ENCODE data around the gene MACF1.
"Not testable (repeated sequence)": the region's sequence is repeated elsewhere in the genome, so short reads cannot be mapped to it uniquely, and the experiment has no call there.

MACF1 gene

DNA sequence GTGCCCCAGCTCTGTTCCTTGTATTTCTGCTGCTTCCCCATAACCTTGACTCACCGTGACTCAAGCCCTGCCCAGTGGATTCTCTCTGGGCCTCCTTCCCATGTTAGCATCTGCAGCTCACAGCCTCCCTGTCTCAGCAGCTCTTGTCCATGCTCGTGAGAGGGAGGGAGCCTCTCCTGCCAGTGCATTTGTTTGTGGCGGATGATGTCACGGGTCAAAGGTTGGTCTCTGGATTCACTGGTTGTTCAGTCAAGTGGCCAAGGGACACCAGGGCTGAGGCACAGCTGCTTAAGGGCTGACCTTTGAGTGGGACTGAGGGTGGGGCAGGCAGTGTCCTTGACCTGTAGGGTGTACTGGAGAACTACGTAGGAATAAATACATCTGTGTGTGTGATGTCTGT is 314.9 kb downstream of the MACF1 start:
- H3K4me1 ChIP-seq (ENCODE audit: control insufficient read depth, insufficient read depth, low read length); H3K36me3 ChIP-seq (ENCODE audit: control insufficient read depth, insufficient read depth, low read length); H3K27me3 ChIP-seq (ENCODE audit: control insufficient read depth, insufficient read depth, low read length); H3K9ac ChIP-seq (ENCODE audit: low read depth, low read length); H3K9me3 ChIP-seq (ENCODE audit: control insufficient read depth, insufficient read depth, low read length); H3K27ac ChIP-seq (ENCODE audit: low read depth, low read length); H3K4me3 ChIP-seq (ENCODE audit: low read depth, low read length): not testable (repeated sequence)

- H3K9me3 ChIP-seq (ENCODE audit: control insufficient read depth, insufficient read depth, low read length); H3K4me1 ChIP-seq (ENCODE audit: control insufficient read depth, insufficient read depth, low read length); H3K27me3 ChIP-seq (ENCODE audit: control insufficient read depth, insufficient read depth, low read length); H3K9ac ChIP-seq (ENCODE audit: low read depth, low read length); H3K4me3 ChIP-seq (ENCODE audit: low read depth, low read length); H3K27ac ChIP-seq (ENCODE audit: low read depth, low read length); H3K36me3 ChIP-seq (ENCODE audit: control insufficient read depth, insufficient read depth, low read length): not testable (repeated sequence)
Observed at GRCh38 chr1:39522221-39522620, 317.7 kb downstream of the MACF1 start.

GRCh38 chr1:39522661-39523567 is 318.4 kb downstream of the MACF1 start:
- H3K9me3 ChIP-seq (ENCODE audit: control insufficient read depth, insufficient read depth, low read length): no peaks in the 10 kb centered on the region
- H3K27me3 ChIP-seq (ENCODE audit: control insufficient read depth, insufficient read depth, low read length): no peaks in the 10 kb centered on the region
- no peaks in the 10 kb centered on the region for H3K4me1 ChIP-seq (ENCODE audit: control insufficient read depth, insufficient read depth, low read length)
- peaks cover 9% of the 10 kb centered on the region; the same call in 1 of the 2 replicates for H3K36me3 ChIP-seq (ENCODE audit: control insufficient read depth, insufficient read depth, low read length)
- no peak overlapping the region for H3K27ac ChIP-seq (ENCODE audit: low read depth, low read length)
- no peak overlapping the region for H3K4me3 ChIP-seq (ENCODE audit: low read depth, low read length)
- H3K9ac ChIP-seq (ENCODE audit: low read depth, low read length): no peak overlapping the region

DNA sequence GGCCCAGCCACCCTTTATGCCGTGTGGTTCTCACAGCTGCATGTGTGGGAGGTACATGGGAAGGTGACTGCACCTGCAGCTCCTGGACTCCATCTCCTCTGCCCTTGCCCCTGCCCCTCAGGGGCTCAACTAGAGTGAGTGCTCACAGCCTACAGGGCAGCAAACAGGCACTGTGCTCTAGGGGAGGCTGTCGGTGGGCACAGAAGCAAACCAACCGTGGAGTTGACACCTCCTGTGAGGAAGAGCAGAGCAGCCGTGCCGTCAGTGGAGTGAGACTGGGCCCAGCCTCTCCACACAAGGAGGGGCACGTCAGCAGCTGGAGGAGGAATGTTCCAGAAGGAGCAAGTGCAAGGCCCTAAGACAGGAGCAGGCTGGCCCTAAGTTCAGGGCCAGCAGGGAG is 319.7 kb downstream of the MACF1 start:
- Histone ChIP-seq H3K27me3 (ENCODE audit: control insufficient read depth, insufficient read depth, low read length) (no peaks in the 10 kb centered on the region), H3K9me3 (ENCODE audit: control insufficient read depth, insufficient read depth, low read length) (no peaks in the 10 kb centered on the region), H3K9ac (ENCODE audit: low read depth, low read length) (no peak overlapping the region), H3K36me3 (ENCODE audit: control insufficient read depth, insufficient read depth, low read length) (peaks cover 21% of the 10 kb centered on the region), H3K4me3 (ENCODE audit: low read depth, low read length) (no peak overlapping the region), H3K4me1 (ENCODE audit: control insufficient read depth, insufficient read depth, low read length) (no peaks in the 10 kb centered on the region), H3K27ac (ENCODE audit: low read depth, low read length) (no peak overlapping the region)

- H3K4me1 ChIP-seq (ENCODE audit: control insufficient read depth, insufficient read depth, low read length): no peaks in the 10 kb centered on the region
- no peaks in the 10 kb centered on the region for H3K27me3 ChIP-seq (ENCODE audit: control insufficient read depth, insufficient read depth, low read length)
- H3K36me3 ChIP-seq (ENCODE audit: control insufficient read depth, insufficient read depth, low read length): peaks cover 22% of the 10 kb centered on the region
- H3K4me3 ChIP-seq (ENCODE audit: low read depth, low read length): no peak overlapping the region
- no peaks in the 10 kb centered on the region for H3K9me3 ChIP-seq (ENCODE audit: control insufficient read depth, insufficient read depth, low read length)
- no peak overlapping the region for H3K27ac ChIP-seq (ENCODE audit: low read depth, low read length)
- H3K9ac ChIP-seq (ENCODE audit: low read depth, low read length): no peak overlapping the region
Observed at GRCh38 chr1:39524591-39525365, 320.3 kb downstream of the MACF1 start.

DNA sequence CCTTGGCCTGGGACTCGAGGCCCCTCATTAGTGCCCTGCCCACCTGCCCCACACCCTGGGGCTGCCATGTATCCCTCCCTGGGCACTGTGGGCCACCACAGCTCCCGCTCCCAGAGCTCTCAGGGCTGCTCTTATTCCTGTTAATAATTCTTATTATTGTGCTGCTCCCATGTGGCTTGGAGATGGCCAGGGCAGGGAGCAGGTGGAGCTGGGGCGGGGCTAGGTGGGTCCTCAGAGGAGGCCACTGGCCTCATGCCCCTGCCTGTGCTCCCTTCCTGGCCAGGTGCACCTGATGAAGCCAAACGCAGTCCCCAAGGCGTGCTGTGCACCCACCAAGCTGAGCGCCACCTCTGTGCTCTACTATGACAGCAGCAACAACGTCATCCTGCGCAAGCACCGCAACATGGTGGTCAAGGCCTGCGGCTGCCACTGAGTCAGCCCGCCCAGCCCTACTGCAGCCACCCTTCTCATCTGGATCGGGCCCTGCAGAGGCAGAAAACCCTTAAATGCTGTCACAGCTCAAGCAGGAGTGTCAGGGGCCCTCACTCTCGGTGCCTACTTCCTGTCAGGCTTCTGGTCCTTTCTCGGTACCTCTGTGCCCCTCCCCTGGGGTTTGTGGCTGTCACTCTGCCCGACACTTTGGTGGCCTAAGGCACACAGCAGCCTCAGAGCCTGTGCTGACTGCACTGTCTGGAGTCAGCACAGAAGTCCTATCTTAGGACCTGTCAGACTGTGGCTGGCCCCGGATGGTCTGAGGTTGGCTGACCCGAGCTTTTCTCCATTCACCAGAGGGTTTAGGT is 321.1 kb downstream of the MACF1 start:
- no peak overlapping the region for H3K4me3 ChIP-seq (ENCODE audit: low read depth, low read length)
- H3K27me3 ChIP-seq (ENCODE audit: control insufficient read depth, insufficient read depth, low read length): no peaks in the 10 kb centered on the region
- no peak overlapping the region for H3K9ac ChIP-seq (ENCODE audit: low read depth, low read length)
- no peak overlapping the region for H3K27ac ChIP-seq (ENCODE audit: low read depth, low read length)
- H3K36me3 ChIP-seq (ENCODE audit: control insufficient read depth, insufficient read depth, low read length): peaks cover 26% of the 10 kb centered on the region
- H3K9me3 ChIP-seq (ENCODE audit: control insufficient read depth, insufficient read depth, low read length): no peaks in the 10 kb centered on the region
- H3K4me1 ChIP-seq (ENCODE audit: control insufficient read depth, insufficient read depth, low read length): no peaks in the 10 kb centered on the region

- Histone ChIP-seq H3K36me3 (ENCODE audit: control insufficient read depth, insufficient read depth, low read length) (peaks cover 26% of the 10 kb centered on the region), H3K9me3 (ENCODE audit: control insufficient read depth, insufficient read depth, low read length) (no peaks in the 10 kb centered on the region), H3K4me3 (ENCODE audit: low read depth, low read length) (no peak overlapping the region), H3K27me3 (ENCODE audit: control insufficient read depth, insufficient read depth, low read length) (no peaks in the 10 kb centered on the region), H3K4me1 (ENCODE audit: control insufficient read depth, insufficient read depth, low read length) (no peaks in the 10 kb centered on the region), H3K9ac (ENCODE audit: low read depth, low read length) (no peak overlapping the region), H3K27ac (ENCODE audit: low read depth, low read length) (no peak overlapping the region)
Observed at GRCh38 chr1:39526466-39527189, 322.1 kb downstream of the MACF1 start.

DNA sequence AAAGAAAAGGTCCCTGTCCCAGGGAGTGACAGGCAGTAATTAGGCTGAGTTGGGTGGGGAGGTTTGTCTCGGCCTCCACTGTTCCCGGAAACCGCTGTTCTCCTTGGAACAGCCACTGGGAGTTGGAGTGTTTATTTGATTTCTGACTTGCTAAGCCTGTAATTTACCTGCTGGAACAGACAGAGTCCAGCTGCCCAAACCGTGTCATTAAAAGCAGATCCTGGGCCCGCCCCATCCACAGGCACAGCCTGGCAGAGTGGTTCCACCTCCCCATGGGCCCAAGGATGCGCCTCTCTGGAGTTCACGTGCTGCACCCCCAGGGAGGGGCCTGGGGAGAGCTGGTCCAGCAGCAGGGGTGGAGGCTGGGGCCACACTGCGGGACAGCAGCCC is 322.7 kb downstream of the MACF1 start:
- H3K4me3 ChIP-seq (ENCODE audit: low read depth, low read length); H3K9me3 ChIP-seq (ENCODE audit: control insufficient read depth, insufficient read depth, low read length); H3K9ac ChIP-seq (ENCODE audit: low read depth, low read length); H3K27me3 ChIP-seq (ENCODE audit: control insufficient read depth, insufficient read depth, low read length); H3K27ac ChIP-seq (ENCODE audit: low read depth, low read length); H3K4me1 ChIP-seq (ENCODE audit: control insufficient read depth, insufficient read depth, low read length): not testable (repeated sequence)
- peaks cover 31% of the 10 kb centered on the region for H3K36me3 ChIP-seq (ENCODE audit: control insufficient read depth, insufficient read depth, low read length)

DNA sequence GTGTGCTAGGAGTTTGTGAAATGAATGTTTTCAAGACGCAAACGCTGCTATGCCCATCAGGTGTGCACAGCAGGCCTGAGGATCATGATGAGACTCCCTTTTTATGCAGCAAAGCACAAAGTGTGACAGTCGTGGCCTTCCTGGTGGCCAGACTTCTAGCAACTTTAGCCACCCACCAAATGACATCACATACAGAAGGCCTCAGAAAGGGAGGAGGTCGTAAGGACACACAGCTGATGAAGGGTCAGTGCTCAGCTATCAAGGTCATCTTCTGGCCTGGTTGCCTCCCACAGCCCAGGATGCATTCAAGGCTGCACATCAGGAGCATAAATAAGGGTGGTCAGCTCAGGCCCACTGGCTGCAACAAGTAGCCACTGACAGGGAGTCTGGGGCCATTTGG is 323.6 kb downstream of the MACF1 start:
- no peaks in the 10 kb centered on the region for H3K4me1 ChIP-seq (ENCODE audit: control insufficient read depth, insufficient read depth, low read length)
- peaks cover 31% of the 10 kb centered on the region for H3K36me3 ChIP-seq (ENCODE audit: control insufficient read depth, insufficient read depth, low read length)
- H3K9ac ChIP-seq (ENCODE audit: low read depth, low read length): no peak overlapping the region
- no peak overlapping the region for H3K4me3 ChIP-seq (ENCODE audit: low read depth, low read length)
- no peaks in the 10 kb centered on the region for H3K9me3 ChIP-seq (ENCODE audit: control insufficient read depth, insufficient read depth, low read length)
- H3K27me3 ChIP-seq (ENCODE audit: control insufficient read depth, insufficient read depth, low read length): no peaks in the 10 kb centered on the region
- no peak overlapping the region for H3K27ac ChIP-seq (ENCODE audit: low read depth, low read length)

GRCh38 chr1:39529901-39530535 is 325.5 kb downstream of the MACF1 start:
- Histone ChIP-seq H3K4me1 (ENCODE audit: control insufficient read depth, insufficient read depth, low read length) (no peaks in the 10 kb centered on the region), H3K27me3 (ENCODE audit: control insufficient read depth, insufficient read depth, low read length) (no peaks in the 10 kb centered on the region), H3K36me3 (ENCODE audit: control insufficient read depth, insufficient read depth, low read length) (peaks cover 34% of the 10 kb centered on the region), H3K27ac (ENCODE audit: low read depth, low read length) (no peak overlapping the region), H3K9ac (ENCODE audit: low read depth, low read length) (no peak overlapping the region), H3K9me3 (ENCODE audit: control insufficient read depth, insufficient read depth, low read length) (no peaks in the 10 kb centered on the region), H3K4me3 (ENCODE audit: low read depth, low read length) (no peak overlapping the region)
